ENCODE results near the gene GPR37L1.
"Not testable (repeated sequence)": the region's sequence is repeated elsewhere in the genome, so short reads cannot be mapped to it uniquely, and the experiment has no call there.

GPR37L1 gene

GRCh38 chr1:202110977-202111376 lies 11.7 kb upstream of the GPR37L1 start:
- DNase-seq: no peak

GRCh38 chr1:202111589-202111988 lies 11.1 kb upstream of the GPR37L1 start:
- not testable (repeated sequence) for DNase-seq

GRCh38 chr1:202112859-202113689 lies 9.6 kb upstream of the GPR37L1 start:
- no peak for DNase-seq

GRCh38 chr1:202113690-202114300 lies 8.9 kb upstream of the GPR37L1 start:
- no peak for DNase-seq

- no peak for DNase-seq
Observed at GRCh38 chr1:202116287-202116686, 6.4 kb upstream of the GPR37L1 start.

GRCh38 chr1:202117898-202118371 lies 4.8 kb upstream of the GPR37L1 start:
- no peak for DNase-seq

GRCh38 chr1:202121006-202121405 lies 1.7 kb upstream of the GPR37L1 start:
- no peak for DNase-seq

GRCh38 chr1:202123336-202123813 lies 658 bp downstream of the GPR37L1 start:
- DNase-seq: no peak

- DNase-seq: no peak
Observed at GRCh38 chr1:202124142-202124541, 1.4 kb downstream of the GPR37L1 start.

- no peak for DNase-seq
Observed at GRCh38 chr1:202125611-202126010, 2.9 kb downstream of the GPR37L1 start.

- DNase-seq: peak; percentile 30
Observed at GRCh38 chr1:202126426-202126825, 3.7 kb downstream of the GPR37L1 start.

GRCh38 chr1:202127061-202127460 lies 4.3 kb downstream of the GPR37L1 start:
- no peak for DNase-seq

- DNase-seq: no peak
Observed at GRCh38 chr1:202127836-202128622, 5.3 kb downstream of the GPR37L1 start.

- DNase-seq: no peak
Observed at GRCh38 chr1:202129453-202130296, 7.0 kb downstream of the GPR37L1 start.

- no peak for DNase-seq
Observed at GRCh38 chr1:202130297-202130721, 7.6 kb downstream of the GPR37L1 start.

GRCh38 chr1:202130816-202131522 lies 8.3 kb downstream of the GPR37L1 start:
- DNase-seq: no peak

- no peak for DNase-seq
Observed at GRCh38 chr1:202131956-202132821, 9.5 kb downstream of the GPR37L1 start.

- DNase-seq: no peak
Observed at GRCh38 chr1:202133001-202133400, 10.3 kb downstream of the GPR37L1 start.

GRCh38 chr1:202133496-202133895 lies 10.8 kb downstream of the GPR37L1 start:
- DNase-seq: no peak

GRCh38 chr1:202133989-202134388 lies 11.3 kb downstream of the GPR37L1 start:
- no peak for DNase-seq
